HG02970 (cell line): ENCODE measurements around the gene PCDHGB7.
"Not testable (repeated sequence)": the region's sequence is repeated elsewhere in the genome, so short reads cannot be mapped to it uniquely, and the experiment has no call there.

Experiments
- ATAC-seq: cut with Tn5 transposase; IDR thresholded peaks from one replicate; pipeline ENCODE4 v1.9.1; 2021; ENCODE audit warnings: mild to moderate bottlenecking, moderate library complexity, moderate number of reproducible peaks; ENCODE audit not compliant: unreplicated experiment, low FRiP score

The PCDHGB7 gene

GRCh38 chr5:141394401-141395187 is 22.9 kb upstream of the PCDHGB7 start:
- ATAC-seq: not testable (repeated sequence)

DNA sequence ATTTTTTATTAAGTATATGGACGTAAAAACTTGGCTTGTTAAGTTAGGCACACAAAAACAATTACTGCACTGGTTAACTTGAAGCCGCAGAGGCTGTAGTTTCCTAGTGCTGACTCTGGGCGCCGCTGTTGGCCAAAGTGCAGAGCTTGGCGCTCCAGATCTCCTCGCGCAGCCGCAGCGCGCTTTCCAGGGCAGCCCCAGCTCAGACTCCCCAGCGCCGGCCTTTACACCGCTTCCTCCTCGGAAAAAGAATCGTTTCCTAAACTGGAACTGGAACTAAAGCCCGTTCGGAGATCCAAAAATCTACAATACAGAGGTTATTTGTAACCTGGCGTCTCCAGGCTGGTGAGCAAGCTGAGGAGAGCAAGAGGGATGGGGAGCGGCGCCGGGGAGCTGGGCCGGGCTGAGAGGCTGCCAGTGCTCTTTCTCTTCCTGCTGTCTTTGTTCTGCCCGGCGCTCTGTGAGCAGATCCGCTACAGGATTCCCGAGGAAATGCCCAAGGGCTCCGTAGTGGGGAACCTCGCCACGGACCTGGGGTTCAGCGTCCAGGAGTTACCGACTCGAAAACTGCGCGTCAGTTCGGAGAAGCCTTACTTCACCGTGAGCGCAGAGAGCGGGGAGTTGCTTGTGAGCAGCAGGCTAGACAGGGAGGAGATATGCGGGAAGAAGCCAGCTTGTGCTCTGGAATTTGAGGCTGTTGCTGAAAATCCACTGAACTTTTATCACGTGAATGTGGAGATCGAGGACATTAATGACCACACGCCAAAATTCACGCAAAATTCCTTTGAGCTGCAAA is 19.5 kb upstream of the PCDHGB7 start, which contains the start of gene PCDHGB5:
Gene PCDHGB5 (plus strand): TSS at position 192 of the 796 bp plus-strand sequence. CDS start 181 bp downstream, at position 373.
- ATAC-seq: not testable (repeated sequence)

- no peak for ATAC-seq
These were observed 18.9 kb upstream of the PCDHGB7 start for GRCh38 chr5:141398608-141399007.

DNA sequence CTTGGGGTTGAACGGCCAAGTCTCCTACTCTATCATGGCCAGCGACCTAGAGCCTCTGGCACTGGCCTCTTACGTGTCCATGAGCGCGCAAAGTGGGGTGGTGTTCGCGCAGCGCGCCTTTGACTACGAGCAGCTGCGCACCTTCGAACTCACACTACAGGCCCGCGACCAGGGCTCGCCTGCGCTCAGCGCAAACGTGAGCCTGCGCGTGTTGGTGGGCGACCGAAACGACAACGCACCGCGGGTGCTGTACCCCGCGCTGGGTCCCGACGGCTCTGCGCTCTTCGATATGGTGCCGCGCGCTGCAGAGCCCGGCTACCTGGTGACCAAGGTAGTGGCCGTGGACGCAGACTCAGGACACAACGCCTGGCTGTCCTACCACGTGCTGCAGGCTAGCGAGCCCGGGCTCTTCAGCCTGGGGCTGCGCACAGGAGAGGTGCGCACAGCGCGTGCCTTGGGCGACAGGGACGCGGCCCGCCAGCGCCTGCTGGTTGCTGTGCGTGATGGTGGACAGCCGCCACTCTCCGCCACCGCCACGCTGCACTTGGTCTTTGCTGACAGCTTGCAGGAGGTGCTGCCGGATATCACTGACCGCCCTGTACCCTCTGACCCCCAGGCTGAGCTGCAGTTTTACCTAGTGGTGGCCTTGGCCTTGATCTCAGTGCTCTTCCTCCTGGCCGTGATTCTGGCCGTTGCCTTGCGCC is 17.8 kb upstream of the PCDHGB7 start:
- ATAC-seq: no peak

GRCh38 chr5:141402553-141403243 is 14.8 kb upstream of the PCDHGB7 start, which contains the start of gene PCDHGA9:
TSS of gene PCDHGA9 (plus strand) at chr5:141402778. CDS start at chr5:141402953, 175 bp downstream.
- no peak for ATAC-seq

GRCh38 chr5:141403387-141403786 is 14.1 kb upstream of the PCDHGB7 start:
- ATAC-seq: no peak

DNA sequence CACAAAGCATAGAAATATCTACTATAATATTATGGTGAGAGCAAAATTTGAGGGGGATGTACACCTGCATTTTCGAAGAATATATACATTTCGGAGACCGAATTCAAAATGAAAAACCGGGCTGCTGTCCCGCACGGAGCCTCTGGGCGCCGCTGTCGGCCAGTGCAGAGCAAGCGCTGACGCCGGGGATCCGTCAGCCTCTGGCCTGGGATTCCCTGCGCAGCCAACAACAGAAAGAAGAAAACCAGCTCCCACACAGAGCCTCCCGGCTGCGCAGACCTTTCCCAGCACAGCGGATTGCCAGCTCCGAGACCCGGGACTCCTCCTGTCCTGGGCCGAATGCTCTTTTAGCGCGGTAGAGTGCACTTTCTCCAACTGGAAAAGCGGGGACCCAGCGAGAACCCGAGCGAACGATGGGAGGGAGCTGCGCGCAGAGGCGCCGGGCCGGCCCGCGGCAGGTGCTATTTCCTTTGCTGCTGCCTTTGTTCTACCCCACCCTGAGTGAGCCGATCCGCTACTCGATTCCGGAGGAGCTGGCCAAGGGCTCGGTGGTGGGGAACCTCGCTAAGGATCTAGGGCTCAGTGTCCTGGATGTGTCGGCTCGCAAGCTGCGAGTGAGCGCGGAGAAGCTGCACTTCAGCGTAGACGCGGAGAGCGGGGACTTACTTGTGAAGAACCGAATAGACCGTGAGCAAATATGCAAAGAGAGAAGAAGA is 9.5 kb upstream of the PCDHGB7 start, which contains the start of gene PCDHGB6:
Gene PCDHGB6 (plus strand): TSS at position 232 of the 716 bp plus-strand sequence. CDS start 182 bp downstream, at position 414.
- not testable (repeated sequence) for ATAC-seq

- ATAC-seq: no peak
These were observed 7.7 kb upstream of the PCDHGB7 start for GRCh38 chr5:141409598-141410306.

DNA sequence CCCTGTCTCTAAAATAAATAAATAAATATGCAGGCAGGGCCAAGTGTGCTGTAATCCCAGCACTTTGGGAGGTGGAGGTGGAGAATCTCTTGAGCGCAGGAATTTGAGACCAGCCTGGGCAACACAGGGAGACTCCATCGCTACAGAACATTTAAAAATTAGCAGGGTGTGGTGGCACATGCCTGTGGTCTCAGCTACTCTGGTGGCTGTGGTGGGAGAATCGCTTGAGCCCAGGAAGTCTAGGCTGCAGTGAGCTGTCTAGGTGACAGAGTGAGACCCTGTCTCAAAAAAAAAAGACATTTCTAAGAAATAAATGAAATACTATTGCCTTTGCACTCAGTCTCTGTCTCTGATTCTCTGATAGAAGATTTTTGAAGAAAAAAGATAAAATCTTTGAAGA is 5.9 kb upstream of the PCDHGB7 start:
- no peak for ATAC-seq

GRCh38 chr5:141412854-141413539 is 4.5 kb upstream of the PCDHGB7 start, which contains the start of gene PCDHGA10:
TSS of gene PCDHGA10 (plus strand) at chr5:141412987. CDS start at chr5:141413176, 189 bp downstream.
- no peak for ATAC-seq

DNA sequence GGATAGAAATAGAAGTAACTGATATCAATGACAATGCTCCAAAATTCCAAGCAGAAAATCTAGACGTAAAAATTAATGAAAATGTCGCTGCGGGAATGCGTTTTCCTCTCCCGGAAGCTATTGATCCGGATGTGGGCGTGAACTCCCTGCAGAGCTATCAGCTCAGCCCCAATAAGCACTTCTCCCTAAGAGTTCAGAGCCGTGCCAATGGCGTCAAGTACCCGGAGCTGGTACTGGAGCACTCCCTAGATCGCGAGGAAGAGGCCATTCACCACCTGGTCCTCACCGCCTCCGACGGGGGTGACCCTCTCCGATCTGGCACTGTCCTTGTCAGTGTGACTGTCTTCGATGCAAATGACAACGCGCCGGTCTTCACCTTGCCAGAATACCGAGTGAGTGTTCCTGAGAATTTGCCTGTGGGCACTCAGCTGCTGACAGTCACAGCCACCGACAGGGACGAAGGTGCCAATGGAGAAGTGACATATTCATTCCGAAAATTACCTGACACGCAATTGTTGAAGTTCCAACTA is 3.9 kb upstream of the PCDHGB7 start:
- ATAC-seq: no peak

GRCh38 chr5:141414548-141415274 is 2.8 kb upstream of the PCDHGB7 start:
- not testable (repeated sequence) for ATAC-seq

GRCh38 chr5:141415275-141415618 is 2.2 kb upstream of the PCDHGB7 start:
- not testable (repeated sequence) for ATAC-seq

DNA sequence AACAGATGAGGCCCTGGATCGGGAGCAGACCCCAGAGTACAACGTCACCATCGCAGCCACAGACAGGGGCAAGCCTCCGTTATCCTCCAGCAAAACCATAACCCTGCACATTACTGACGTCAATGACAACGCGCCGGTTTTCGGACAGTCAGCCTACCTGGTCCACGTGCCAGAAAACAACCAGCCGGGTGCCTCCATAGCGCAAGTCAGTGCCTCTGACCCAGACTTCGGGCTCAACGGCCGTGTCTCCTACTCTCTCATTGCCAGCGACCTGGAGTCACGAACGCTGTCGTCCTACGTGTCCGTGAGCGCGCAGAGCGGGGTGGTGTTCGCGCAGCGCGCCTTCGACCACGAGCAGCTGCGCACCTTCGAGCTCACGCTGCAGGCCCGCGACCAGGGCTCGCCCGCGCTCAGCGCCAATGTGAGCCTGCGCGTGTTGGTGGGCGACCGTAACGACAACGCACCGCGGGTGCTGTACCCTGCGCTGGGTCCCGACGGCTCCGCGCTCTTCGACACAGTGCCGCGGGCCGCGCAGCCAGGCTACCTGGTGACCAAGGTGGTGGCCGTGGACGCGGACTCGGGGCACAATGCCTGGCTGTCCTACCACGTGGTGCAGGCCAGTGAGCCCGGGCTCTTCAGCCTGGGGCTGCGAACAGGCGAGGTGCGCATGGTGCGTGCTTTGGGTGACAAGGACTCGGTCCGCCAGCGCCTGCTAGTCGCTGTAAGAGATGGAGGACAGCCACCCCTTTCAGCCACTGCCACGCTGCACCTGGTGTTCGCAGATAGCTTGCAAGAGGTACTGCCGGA is 1.8 kb downstream of the PCDHGB7 start:
- ATAC-seq: no peak

DNA sequence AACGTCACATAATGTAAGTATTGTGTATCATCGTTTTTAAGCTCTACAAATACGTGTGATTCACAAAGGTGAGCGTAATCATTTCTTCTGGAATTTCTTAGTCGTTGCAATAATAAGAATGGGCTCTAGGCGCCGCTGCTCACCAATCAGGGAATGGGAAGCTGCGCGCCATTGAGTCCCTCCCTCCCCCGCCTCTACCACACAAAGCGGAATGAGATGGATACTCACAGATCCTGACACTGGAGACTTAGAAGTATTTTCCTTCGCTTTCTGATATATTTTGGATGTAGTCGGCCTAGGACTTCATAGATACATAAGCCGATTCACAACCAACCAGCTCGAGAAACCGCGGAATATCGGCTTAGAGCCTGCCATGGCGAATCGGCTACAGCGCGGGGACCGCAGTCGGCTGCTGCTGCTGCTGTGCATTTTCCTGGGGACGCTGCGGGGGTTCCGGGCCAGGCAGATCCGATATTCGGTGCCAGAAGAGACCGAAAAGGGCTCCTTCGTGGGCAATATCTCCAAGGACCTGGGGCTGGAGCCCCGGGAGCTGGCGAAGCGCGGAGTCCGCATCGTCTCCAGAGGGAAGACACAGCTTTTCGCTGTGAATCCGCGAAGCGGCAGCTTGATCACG is 3.5 kb downstream of the PCDHGB7 start, which contains the start of gene PCDHGA11:
Gene PCDHGA11 (plus strand): TSS at position 197 of the 634 bp plus-strand sequence. CDS start 177 bp downstream, at position 374.
- ATAC-seq: no peak

- ATAC-seq: no peak
These were observed 4.0 kb downstream of the PCDHGB7 start for GRCh38 chr5:141421489-141421855.
